H1 (cell line): Measurements from ENCODE around the gene ABCC6. TPM values are rescaled to one million over a fixed set of nuclear protein-coding genes. Genes with fewer than 3 reads are reported as not detected.

Experiments
- CTCF ChIA-PET: fragments of 300-600 bp; sonication (Branson Sonifier 250); formaldehyde crosslinking; loops from one replicate; lab custom pipeline; 2021; ENCODE audit not compliant: partially characterized antibody; lab: Charles Lee
- POLR2A ChIA-PET: fragments of 300-600 bp; sonication (Branson Sonifier 250); formaldehyde crosslinking; loops from one replicate; lab custom pipeline; 2021; ENCODE audit warnings: inconsistent platforms; ENCODE audit not compliant: partially characterized antibody; lab: Charles Lee
- DNase-seq, 2 experiments: peaks; one replicate each; pipeline versions ENCODE4 v3.0.0 to v3.0.0-alpha.2; 2010 to 2022; ENCODE audit warnings: low spot score in 2 of 2, low read depth in 1 of 2, mixed read lengths in 1 of 2
- FAIRE-seq: peaks from 2 replicates; lab custom pipeline; 2011; peaks lifted over from hg19 to GRCh38; lab: Jason Lieb, UNC
- H2AFZ ChIP-seq: 2 replicates; pipeline ENCODE4 v1.8.1; 2012; ENCODE audit warnings: low read length, inconsistent platforms
- H2AK5ac ChIP-seq: 2 replicates; pipeline ENCODE4 v1.6.1; 2013; ENCODE audit warnings: low read depth, low read length
- H2BK120ac ChIP-seq: replicated peaks from 2 replicates; pipeline ENCODE3; 2013; ENCODE audit warnings: low read depth, low read length, inconsistent platforms
- H2BK12ac ChIP-seq: 2 replicates; pipeline ENCODE4 v1.6.1; 2013; ENCODE audit warnings: low read depth, low read length
- H2BK15ac ChIP-seq: 2 replicates; pipeline ENCODE4 v1.6.1; 2013; ENCODE audit warnings: low read length
- H2BK20ac ChIP-seq: 2 replicates; pipeline ENCODE4 v1.6.1; 2013; ENCODE audit warnings: low read length
- H2BK5ac ChIP-seq: 2 replicates; pipeline ENCODE4 v1.6.1; 2013; ENCODE audit warnings: low read depth, low read length
- H3K14ac ChIP-seq: 2 replicates; pipeline ENCODE4 v1.6.1; 2013; ENCODE audit warnings: inconsistent platforms; ENCODE audit not compliant: insufficient read length
- H3K18ac ChIP-seq: 2 replicates; pipeline ENCODE4 v1.6.1; 2013; ENCODE audit warnings: low read length; ENCODE audit errors: extremely low read depth
- H3K23ac ChIP-seq: 2 replicates; pipeline ENCODE4 v1.6.1; 2013; ENCODE audit warnings: inconsistent platforms; ENCODE audit not compliant: insufficient read length
- H3K23me2 ChIP-seq: 2 replicates; pipeline ENCODE4 v1.6.1; 2013; ENCODE audit warnings: low read depth, low read length
- H3K27ac ChIP-seq: 2 replicates; pipeline ENCODE4 v1.6.1; 2011; ENCODE audit warnings: low read depth, low read length, inconsistent platforms
- H3K27me3 ChIP-seq, 4 experiments: replicated peaks in 1 of 4; 1 replicate in 1 of 4; 2 replicates in 3 of 4; pipeline versions ENCODE4 v1.6.1 to v1.8.1; 2011 to 2013; ENCODE audit warnings: low read length in 3 of 4, mild to moderate bottlenecking in 3 of 4, inconsistent platforms in 2 of 4, mixed read lengths in 2 of 4, moderate library complexity in 1 of 4; ENCODE audit not compliant: control insufficient read depth in 3 of 4, insufficient read depth in 3 of 4; ENCODE audit errors: extremely low read depth in 1 of 4
- H3K36me3 ChIP-seq, 4 experiments: 2 replicates each; pipeline versions ENCODE4 v1.6.1 to v1.8.1; 2011 to 2013; ENCODE audit warnings: mild to moderate bottlenecking in 4 of 4, low read length in 3 of 4, moderate library complexity in 2 of 4, control low read depth in 1 of 4, inconsistent platforms in 1 of 4; ENCODE audit not compliant: insufficient read depth in 4 of 4, control insufficient read depth in 2 of 4
- H3K4ac ChIP-seq: replicated peaks from 2 replicates; pipeline ENCODE3; 2013; ENCODE audit warnings: low read length, low read depth, mixed read lengths, inconsistent platforms; ENCODE audit not compliant: insufficient read length
- H3K4me1 ChIP-seq, 4 experiments: replicated peaks in 1 of 4; 1 replicate in 1 of 4; 2 replicates in 3 of 4; pipeline versions ENCODE4 v1.6.1 to v1.8.1; 2011 to 2013; ENCODE audit warnings: low read length in 3 of 4, inconsistent platforms in 2 of 4, mixed read lengths in 1 of 4; ENCODE audit not compliant: insufficient read depth in 4 of 4, control insufficient read depth in 3 of 4
- H3K4me2 ChIP-seq, 2 experiments: 2 replicates each; pipeline versions ENCODE4 v1.6.1 to v1.8.1; 2011 to 2013; ENCODE audit warnings: low read depth in 2 of 2, low read length in 2 of 2, control low read depth in 1 of 2, inconsistent platforms in 1 of 2, mild to moderate bottlenecking in 1 of 2; ENCODE audit not compliant: insufficient read depth in 1 of 2
- H3K4me3 ChIP-seq, 4 experiments: fragments of 200-600, 300-600 bp in 1 of 4; sonication (generic), shearing (Covaris generic), sonication (Bioruptor Twin) in 1 of 4; 2 replicates each; pipeline versions ENCODE4 v1.5.1 to v1.8.1; 2011 to 2016; ENCODE audit warnings: low read length in 4 of 4, low read depth in 3 of 4, control low read depth in 2 of 4, inconsistent platforms in 2 of 4, mild to moderate bottlenecking in 2 of 4, mixed read lengths in 1 of 4, moderate library complexity in 1 of 4; ENCODE audit not compliant: insufficient read depth in 2 of 4; ENCODE audit errors: extremely low read depth in 1 of 4
- H3K56ac ChIP-seq: replicated peaks from 2 replicates; pipeline ENCODE3; 2013; ENCODE audit warnings: low read depth, mild to moderate bottlenecking, mixed read lengths, low read length, inconsistent platforms; ENCODE audit not compliant: insufficient read length
- H3K79me1 ChIP-seq: 2 replicates; pipeline ENCODE4 v1.6.1; 2013; ENCODE audit warnings: low read depth, low read length, control low read depth
- H3K79me2 ChIP-seq, 2 experiments: 2 replicates each; pipeline versions ENCODE4 v1.6.1 to v1.8.1; 2012 to 2013; ENCODE audit warnings: low read length in 2 of 2, mild to moderate bottlenecking in 2 of 2, inconsistent platforms in 1 of 2; ENCODE audit not compliant: insufficient read depth in 2 of 2, control insufficient read depth in 1 of 2
- H3K9ac ChIP-seq, 4 experiments: replicated peaks in 1 of 4; 1 replicate in 1 of 4; 2 replicates in 3 of 4; pipeline versions ENCODE4 v1.6.1 to v1.8.1; 2011 to 2013; ENCODE audit warnings: low read depth in 3 of 4, low read length in 3 of 4, control low read depth in 2 of 4, mild to moderate bottlenecking in 2 of 4, moderate library complexity in 2 of 4, inconsistent platforms in 1 of 4; ENCODE audit errors: extremely low read depth in 1 of 4
- H3K9me3 ChIP-seq, 2 experiments: 2 replicates each; pipeline versions ENCODE4 v1.6.1 to v1.8.1; 2012 to 2013; ENCODE audit warnings: mild to moderate bottlenecking in 2 of 2, moderate library complexity in 2 of 2, control low read depth in 1 of 2, inconsistent platforms in 1 of 2, low read depth in 1 of 2, low read length in 1 of 2, mixed read lengths in 1 of 2; ENCODE audit not compliant: insufficient read depth in 2 of 2
- H4K20me1 ChIP-seq, 2 experiments: replicated peaks in 1 of 2; 2 replicates each; pipeline versions ENCODE3 to v1.8.1; 2011 to 2013; ENCODE audit warnings: inconsistent platforms in 2 of 2, low read length in 2 of 2, mild to moderate bottlenecking in 1 of 2; ENCODE audit not compliant: insufficient read depth in 2 of 2, control insufficient read depth in 1 of 2
- H4K5ac ChIP-seq: 2 replicates; pipeline ENCODE4 v1.6.1; 2013; ENCODE audit warnings: low read length, low read depth, mixed read lengths, inconsistent platforms; ENCODE audit not compliant: insufficient read length
- H4K8ac ChIP-seq: 2 replicates; pipeline ENCODE4 v1.8.0; 2013; ENCODE audit warnings: mild to moderate bottlenecking, moderate library complexity, low read length, inconsistent platforms; ENCODE audit not compliant: insufficient read depth; ENCODE audit errors: extremely low read depth
- H4K91ac ChIP-seq: replicated peaks from 2 replicates; pipeline ENCODE3; 2013; ENCODE audit warnings: low read length, mixed read lengths, inconsistent platforms; ENCODE audit not compliant: insufficient read length
- CTCF ChIP-seq, 3 experiments: IDR thresholded peaks; 1 replicate in 2 of 3; 2 replicates in 1 of 3; pipeline versions ENCODE4 v1.5.1 to v1.6.1; 2011; ENCODE audit warnings: low read length in 3 of 3, mild to moderate bottlenecking in 3 of 3, inconsistent platforms in 2 of 3, low read depth in 1 of 3, moderate library complexity in 1 of 3; ENCODE audit not compliant: insufficient read depth in 1 of 3; ENCODE audit errors: control extremely low read depth in 1 of 3
- HDAC2 ChIP-seq, 2 experiments: fragments of 300-600 bp in 1 of 2; sonication (generic) in 1 of 2; IDR thresholded peaks; 2 replicates each; pipeline ENCODE4 v1.6.1; 2011 to 2012; ENCODE audit warnings: low read depth in 2 of 2, low read length in 2 of 2, mild to moderate bottlenecking in 2 of 2, moderate library complexity in 2 of 2, borderline replicate concordance in 1 of 2, inconsistent platforms in 1 of 2
- RBBP5 ChIP-seq: IDR thresholded peaks from 2 replicates; pipeline ENCODE4 v1.7.1; 2012; ENCODE audit warnings: low read depth, mild to moderate bottlenecking, inconsistent platforms, low read length, moderate library complexity, borderline replicate concordance
- WGBS, 2 experiments: shearing (Covaris generic) in 1 of 2; methylation state at CpG; one replicate each; pipeline versions ENCODE4 v1.1.6 to v1.1.7; 2013 to 2015; ENCODE audit warnings: low lambda C conversion rate in 2 of 2, mixed read lengths in 2 of 2, inconsistent platforms in 1 of 2, low coverage in 1 of 2, missing lambda C conversion rate in 1 of 2; ENCODE audit not compliant: insufficient replicate concordance in 2 of 2, insufficient coverage in 1 of 2, insufficient read length in 1 of 2; ENCODE audit errors: extremely low coverage in 1 of 2, missing lambda C conversion rate in 1 of 2; 5-methylcytosine and 5-hydroxymethylcytosine counted together
- polyA plus RNA-seq, 7 experiments: library from polyadenylated mRNA; depleted of rRNA in 3 of 7; stranded (reverse) in 5 of 7; unstranded in 2 of 7; fragments of >200 nt in 5 of 7; fragments of 200-250 nt in 2 of 7; gene quantifications; 1 replicate in 5 of 7; 2 replicates in 1 of 7; 4 replicates in 1 of 7; pipeline versions ENCODE4 v1.2.1 to v1.2.3, GENCODE V29; 2011 to 2013; ENCODE audit warnings: missing spikeins in 2 of 7, mixed read lengths in 2 of 7
- total RNA-seq: library from RNA; stranded (reverse); fragmentation: NEBNext Ultra II Directional; extraction: Animal tissue kit (Norgen Biotek cat#: 25700); gene quantifications from 2 replicates; pipeline ENCODE4 v1.2.1, GENCODE V29; 2021

The ABCC6 gene
- total and polyA plus RNA-seq, 2 of the 8 experiments (the other 6 are each of a cell fraction or from before 2014, with no cell fraction given): 1.6 to 1.8 TPM

GRCh38 chr16:16167927-16168326, 55.4 kb downstream of the ABCC6 start:
- DNase-seq: no peak

More at GRCh38 chr16:16167927-16168326, 55.4 kb downstream of the ABCC6 start:
- H3K79me2 ChIP-seq: no peaks in the 10 kb centered on the region
- H3K9ac ChIP-seq: no peak overlapping the region
- no peak overlapping the region for H2AFZ ChIP-seq
- H2BK120ac ChIP-seq: no peak overlapping the region
- no peaks in the 10 kb centered on the region for H3K9me3 ChIP-seq
- no peak overlapping the region for H3K4me2 ChIP-seq
- H4K5ac ChIP-seq: no peak overlapping the region
- H2BK15ac ChIP-seq: no peak overlapping the region
- no peaks in the 10 kb centered on the region for H3K79me1 ChIP-seq
- peaks cover 9% of the 10 kb centered on the region; the same call in 1 of the 2 replicates for H3K23me2 ChIP-seq
- no peak overlapping the region for H3K23ac ChIP-seq
- ChIA-PET CTCF (interaction anchor here (0.6 to 1.2 kb wide), 5 partner anchors 10 to 19 kb away, joined by 3 to 5 read pairs (median 4); no protein-coding TSS in a partner anchor), POLR2A (no interaction called here)
- no peak overlapping the region for H3K4me3 ChIP-seq
- peak overlapping the region; percentile 68; the same call in 1 of the 2 replicates for H4K8ac ChIP-seq
- no peak overlapping the region for H2AK5ac ChIP-seq
- TF ChIP-seq CTCF (IDR thresholded peaks at IDR 0.05; ENCODE audit: control extremely low read depth in 1 of 3, insufficient read depth in 1 of 3, low read depth in 1 of 3, low read length in 3 of 3): peak in 1 of 3 experiments; percentile 29; a peak in 1 of 4 replicates
- TF ChIP-seq RBBP5: no peak
- TF ChIP-seq HDAC2 (IDR thresholded peaks at IDR 0.05; ENCODE audit: borderline replicate concordance in 1 of 2, low read depth in 2 of 2, low read length in 2 of 2): no peak
- no peaks in the 10 kb centered on the region for H3K36me3 ChIP-seq
- H3K4me1 ChIP-seq: no peaks in the 10 kb centered on the region
- H3K14ac ChIP-seq: no peak overlapping the region
- no peak overlapping the region for H3K4ac ChIP-seq
- no peak overlapping the region for H2BK5ac ChIP-seq
- 76% methylated on average over 11 of the region's 11 CpGs; no CpG with 5 or more reads in 1 of the 2 experiments for WGBS, 2 experiments
- no peaks in the 10 kb centered on the region for H4K20me1 ChIP-seq
- no peak overlapping the region for H3K18ac ChIP-seq
- H3K56ac ChIP-seq: no peak overlapping the region
- H2BK12ac ChIP-seq: no peak overlapping the region
- no peak for FAIRE-seq
- H3K27me3 ChIP-seq: no peaks in the 10 kb centered on the region
- no peak overlapping the region for H2BK20ac ChIP-seq
- H3K27ac ChIP-seq: no peak overlapping the region
- no peak overlapping the region for H4K91ac ChIP-seq
